C4-2B (cell line): ENCODE measurements around the gene SMIM17.

Experiments
- H3K27ac ChIP-seq: fragments of 450-650 bp; 2 replicates; pipeline ENCODE4 v1.5.1; 2017
- CTCF ChIP-seq: fragments of 450-650 bp; conservative IDR thresholded peaks from 2 replicates; pipeline ENCODE4 v1.5.1; 2017; ENCODE audit warnings: mild to moderate bottlenecking
- ZFX ChIP-seq: fragments of 450-650 bp; IDR thresholded peaks from 2 replicates; pipeline ENCODE4 v1.6.1; 2017

Gene SMIM17

GRCh38 chr19:56690670-56691069 lies 47.7 kb downstream of the SMIM17 start:
- TF ChIP-seq CTCF (no peak), ZFX (no peak)
- H3K27ac ChIP-seq: no peak overlapping the region

GRCh38 chr19:56692206-56692895 lies 49.4 kb downstream of the SMIM17 start:
- H3K27ac ChIP-seq: no peak overlapping the region
- TF ChIP-seq CTCF (no peak), ZFX (no peak)

- TF ChIP-seq CTCF: no peak
- TF ChIP-seq ZFX: no peak
Observed at GRCh38 chr19:56699552-56699951, 56.6 kb downstream of the SMIM17 start.

GRCh38 chr19:56701895-56702294 lies 58.9 kb downstream of the SMIM17 start:
- TF ChIP-seq CTCF (no peak), ZFX (no peak)
- no peak overlapping the region for H3K27ac ChIP-seq

More at GRCh38 chr19:56699552-56699951, 56.6 kb downstream of the SMIM17 start:
- H3K27ac ChIP-seq: no peak overlapping the region

GRCh38 chr19:56705939-56706338 lies 63.0 kb downstream of the SMIM17 start:
- H3K27ac ChIP-seq: no peak overlapping the region
- no peak for TF ChIP-seq ZFX
- TF ChIP-seq CTCF: no peak
